ENCODE data around the gene GAPDH. TPM values are rescaled to one million over a fixed set of nuclear protein-coding genes. Genes with fewer than 3 reads are reported as not detected.
"Not testable (repeated sequence)": the region's sequence is repeated elsewhere in the genome, so short reads cannot be mapped to it uniquely, and the experiment has no call there.

Gene GAPDH
- total RNA-seq, 1 donor from 2014 or later = 1,311 TPM

DNA sequence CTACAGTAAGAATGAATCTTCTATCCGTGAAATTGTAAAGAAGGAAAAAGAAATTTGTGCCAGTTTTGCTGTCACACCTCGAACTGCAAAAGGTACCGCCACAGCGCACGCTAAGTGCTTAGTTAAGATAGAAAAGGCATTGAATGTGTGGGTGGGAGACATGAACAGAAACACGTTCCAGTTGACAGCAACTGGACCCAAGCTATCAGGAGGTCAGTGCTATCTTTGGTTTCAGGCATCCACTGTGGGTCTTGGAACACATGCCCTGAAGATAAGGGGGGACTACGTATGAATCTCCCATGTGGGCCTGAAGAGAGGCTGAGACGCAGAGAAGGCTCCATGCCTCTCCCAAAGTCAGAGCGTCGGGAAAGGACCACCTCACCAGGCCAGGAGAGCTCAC, 11.7 kb downstream of the GAPDH start:
- DNase-seq = no peak

DNA sequence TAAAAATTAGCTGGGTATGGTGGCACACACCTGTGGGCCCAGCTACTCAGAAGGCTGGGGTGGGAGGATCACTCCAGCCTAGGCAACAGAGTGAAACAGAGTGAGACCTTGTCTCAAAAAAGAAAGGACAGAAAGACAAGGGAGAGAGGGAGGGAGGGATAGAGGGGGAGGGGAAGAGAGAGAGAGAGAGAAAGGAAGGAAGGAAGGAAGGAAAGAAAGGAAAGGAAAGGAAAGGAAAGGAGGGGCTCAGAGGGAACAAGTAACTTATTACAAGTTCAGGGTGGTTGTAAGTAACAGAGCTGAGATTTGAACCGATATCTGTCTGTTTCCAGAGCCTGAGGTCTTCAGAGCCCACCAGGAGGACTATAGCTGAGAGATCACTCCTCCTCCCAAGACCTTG, 13.2 kb downstream of the GAPDH start:
- no peak for DNase-seq

DNA sequence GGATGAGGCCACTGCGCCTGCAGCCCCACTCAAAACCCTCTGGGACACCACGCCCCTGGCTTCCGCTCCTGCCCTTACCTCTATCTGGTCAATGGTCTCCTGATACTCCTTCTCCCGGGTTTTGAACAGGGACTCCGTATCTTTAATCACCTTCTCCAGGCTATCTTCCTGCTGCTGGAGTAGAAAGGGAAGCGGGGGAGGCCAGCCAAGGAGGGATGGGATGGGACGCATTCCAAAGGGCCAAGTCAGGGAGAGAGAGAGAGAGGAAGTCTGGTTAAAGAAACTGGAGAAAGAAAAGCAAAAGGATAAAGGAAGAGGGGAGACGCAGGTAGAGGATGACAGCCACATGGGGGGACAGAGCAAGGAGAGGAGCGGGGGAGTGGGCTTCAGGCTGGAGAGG, 13.7 kb downstream of the GAPDH start:
- DNase-seq = no peak

DNA sequence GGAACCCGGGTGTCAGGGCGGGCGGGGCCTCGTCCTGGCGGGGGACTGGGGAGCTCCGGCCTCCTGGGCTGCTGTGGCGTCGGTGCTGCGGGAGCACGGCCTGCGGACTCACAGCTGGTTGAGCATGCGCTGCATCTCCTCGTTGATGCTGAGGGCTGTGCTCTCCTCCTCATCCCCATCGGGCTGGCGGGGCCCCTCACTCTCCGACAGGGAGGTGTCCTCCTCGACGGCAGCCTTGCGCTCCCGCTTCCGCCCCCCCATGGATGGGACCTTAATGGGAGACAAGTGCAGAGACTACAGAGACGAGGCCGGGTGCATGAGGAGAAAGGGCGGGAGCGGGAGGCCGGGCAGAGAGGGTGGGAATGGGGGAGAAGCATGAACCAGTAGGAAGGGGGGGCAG, 14.2 kb downstream of the GAPDH start:
- no peak for DNase-seq

DNA sequence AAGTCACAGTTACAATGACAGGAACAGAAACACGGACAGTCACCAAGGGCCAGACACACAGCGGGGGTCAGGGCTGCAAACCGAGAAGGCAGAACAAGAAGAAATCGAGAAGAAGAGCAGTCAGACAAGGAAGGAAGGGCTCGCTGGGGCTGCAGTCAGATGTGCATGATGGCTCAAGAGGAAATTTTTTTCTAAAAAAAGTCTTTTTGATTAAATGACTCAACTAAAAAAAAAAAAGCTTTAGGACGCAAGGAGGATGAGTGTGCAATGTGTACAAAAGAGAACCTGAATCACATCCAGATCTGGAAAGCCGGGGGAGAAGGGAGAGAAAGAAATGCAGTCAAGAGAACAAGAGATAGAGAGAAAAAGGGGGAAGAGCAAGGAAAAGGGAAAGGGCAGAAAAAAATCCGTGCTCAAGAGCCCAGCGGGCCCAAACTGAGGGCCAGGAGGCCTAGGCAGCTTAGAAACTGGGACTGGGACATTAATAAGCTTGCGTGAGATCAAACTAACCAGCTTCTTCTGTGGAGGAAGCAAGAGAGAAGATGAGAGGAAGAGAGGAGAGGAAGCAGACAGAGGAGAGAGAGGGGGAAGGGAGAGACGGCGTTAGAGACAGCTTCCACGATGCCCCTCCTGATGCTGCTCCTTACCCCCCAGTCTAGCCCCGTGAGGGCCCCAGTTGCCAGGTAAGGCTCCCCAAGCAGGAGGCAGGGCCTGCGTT, 14.8 kb downstream of the GAPDH start:
- no peak for DNase-seq

DNA sequence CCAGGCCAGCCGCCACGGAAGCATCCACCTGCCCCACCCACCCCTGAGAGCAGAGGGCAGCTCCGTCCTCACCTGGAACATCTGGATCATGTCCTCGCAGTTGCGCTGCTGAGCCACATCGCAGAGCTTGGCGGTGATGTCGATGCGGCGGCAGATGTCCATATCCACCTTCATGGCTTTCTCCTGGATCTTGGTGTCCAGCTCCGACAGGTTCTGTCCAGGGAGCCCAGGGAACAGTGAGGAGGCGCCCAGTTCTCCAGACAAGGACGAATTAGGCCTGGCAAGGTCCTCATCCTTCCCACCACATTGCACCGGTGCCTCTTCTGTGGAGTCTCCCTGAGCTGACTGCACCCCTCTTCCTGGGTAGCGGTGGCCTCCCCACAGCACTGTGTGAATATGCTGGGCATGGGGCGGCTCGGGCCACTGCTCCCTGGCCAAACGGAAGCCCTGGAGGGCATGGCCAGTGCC, 15.4 kb downstream of the GAPDH start:
- DNase-seq = no peak

DNA sequence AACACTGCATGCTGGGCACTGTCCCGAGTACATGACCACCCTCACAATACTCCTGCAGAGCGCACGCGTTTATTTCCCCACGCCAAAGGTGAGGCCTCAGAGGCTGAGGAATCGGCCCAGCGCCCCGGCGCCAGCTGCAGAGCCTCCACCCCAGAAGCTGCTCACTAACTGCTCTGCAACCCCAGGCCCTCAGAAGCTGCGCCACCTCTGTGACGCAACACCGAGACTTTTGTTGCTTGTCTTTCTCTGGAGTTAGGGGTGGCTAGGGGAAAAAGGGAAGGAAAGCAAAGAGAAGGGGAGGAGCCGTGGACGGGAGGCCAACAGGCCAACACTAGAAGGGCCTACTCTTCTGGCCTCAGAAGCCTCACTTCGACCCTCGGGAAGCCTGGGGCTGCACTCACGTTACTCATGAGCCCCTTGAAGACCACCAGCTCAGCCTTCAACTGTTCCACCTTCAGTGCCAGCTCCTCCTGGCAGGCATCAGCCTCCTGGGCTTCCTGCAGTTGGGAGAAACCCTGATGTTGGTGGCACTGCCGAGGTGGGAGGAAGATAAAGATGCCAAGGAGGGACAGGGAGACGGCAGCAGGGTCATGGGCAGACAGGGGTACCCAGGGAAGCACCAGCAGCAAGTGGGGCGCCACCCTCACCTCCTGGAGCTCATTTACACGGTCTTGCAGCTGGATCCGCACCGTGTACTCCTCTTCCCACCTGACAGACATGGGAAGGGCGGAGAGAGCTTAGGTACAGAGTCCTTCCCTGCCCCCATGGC, 16.2 kb downstream of the GAPDH start:
- no peak for DNase-seq

DNA sequence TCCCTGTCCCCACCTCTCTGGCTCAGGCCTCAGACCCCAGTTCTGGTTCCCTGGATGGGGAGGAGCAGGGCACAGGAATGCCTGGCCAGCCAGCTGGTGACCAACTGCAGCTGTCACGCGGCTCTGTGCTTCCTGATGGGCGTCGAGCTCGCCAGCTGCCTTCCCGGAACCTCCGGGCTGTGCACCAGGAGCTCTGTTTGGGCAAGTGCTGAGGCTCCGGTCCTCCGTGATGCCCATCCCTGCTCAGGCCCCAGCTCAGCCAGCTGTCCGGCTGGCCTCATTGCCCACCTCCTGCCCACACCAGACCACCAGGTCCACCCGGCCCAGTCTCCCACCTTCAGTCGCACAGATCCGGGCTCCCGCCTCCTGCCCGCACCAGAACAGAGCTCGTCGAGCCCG, 16.7 kb downstream of the GAPDH start:
- peak; percentile 67 for DNase-seq

DNA sequence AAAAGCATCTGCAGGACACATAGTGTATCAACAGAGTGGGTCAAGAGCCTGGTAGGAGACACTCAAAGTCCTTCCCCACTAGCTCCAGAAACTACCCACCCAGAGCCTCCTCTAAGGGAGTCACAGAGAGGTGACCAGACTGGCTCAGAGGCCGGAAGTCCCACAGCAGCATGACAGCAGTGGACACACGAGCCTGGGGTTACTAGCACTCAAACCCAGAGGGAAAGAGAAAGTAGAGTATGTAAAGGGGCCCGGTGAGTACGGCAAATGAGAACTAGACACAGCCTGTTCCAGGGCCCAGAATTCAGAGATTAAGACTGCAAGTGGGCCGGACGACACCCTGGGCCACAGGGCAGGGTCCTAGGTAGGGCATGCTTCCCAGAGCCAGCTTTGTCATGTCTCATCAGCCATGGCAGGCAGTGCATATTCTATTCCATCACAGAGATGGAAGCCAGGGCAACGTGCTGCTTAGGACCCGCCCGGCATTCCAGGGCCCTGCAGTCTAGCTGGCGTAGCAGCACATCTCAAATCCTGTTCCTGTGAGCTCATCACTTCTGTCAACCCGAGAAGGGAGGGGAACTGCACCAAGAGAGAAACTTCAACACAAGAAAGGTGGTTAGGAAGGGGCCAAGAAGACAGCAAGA, 17.3 kb downstream of the GAPDH start:
- no peak for DNase-seq

DNA sequence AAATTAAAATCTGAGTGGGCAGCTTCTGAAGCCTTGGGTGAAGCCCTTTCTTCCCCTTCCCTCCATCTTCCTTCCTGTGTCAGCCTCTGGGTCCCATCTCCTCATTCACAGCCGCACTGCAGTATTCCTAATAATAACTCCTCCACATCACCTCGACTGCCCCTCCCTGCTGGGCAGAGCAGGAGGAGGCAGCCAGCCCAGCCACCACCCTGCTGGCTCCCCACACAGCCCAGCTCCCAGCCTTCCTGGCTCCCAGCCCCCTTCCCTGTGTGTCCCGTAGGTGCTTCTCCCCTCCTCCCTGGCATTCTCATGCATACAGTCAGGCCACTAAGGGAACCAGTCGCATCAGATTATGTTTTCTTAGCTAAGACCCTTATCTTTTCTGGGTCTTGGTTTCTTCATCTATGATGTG, 17.8 kb downstream of the GAPDH start:
- peak; percentile 31 for DNase-seq

DNA sequence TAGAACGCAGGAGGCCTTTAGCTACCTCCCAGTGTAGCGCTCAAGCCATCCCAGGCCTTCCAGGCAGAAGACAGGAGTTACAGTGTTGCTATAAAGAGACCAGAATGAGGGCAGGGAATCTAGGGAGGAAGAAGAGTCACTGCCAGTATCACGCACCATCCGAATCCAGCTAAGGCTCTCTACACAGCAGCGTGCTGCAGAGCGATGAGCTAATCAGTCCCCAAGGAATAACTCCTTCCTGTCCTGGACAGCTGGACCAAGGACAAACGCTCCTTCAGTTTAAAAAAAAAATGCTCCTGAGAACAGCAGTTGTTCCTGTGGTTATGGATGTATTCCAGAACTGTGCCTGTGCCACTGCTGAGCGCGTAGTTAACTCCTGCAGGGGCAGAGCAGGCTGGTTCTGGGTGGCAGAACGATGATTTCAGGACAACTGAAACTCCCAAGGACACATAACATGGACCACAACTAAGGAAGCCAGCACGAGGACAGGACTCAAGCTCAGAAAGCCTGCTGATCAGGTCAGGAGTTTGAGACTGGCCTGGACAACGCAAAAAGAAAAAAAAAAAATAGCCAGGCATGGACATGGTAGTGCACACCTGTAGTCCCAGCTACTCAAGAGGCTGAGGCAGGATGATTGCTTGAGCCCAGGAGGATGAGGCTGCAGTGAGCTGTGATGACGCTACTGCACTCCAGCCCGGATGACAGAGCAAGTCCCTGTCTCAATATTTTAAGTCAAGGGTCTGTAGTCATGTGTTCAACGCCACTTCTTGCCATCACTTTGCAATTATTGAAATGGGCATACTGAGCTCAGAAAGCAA, 18.9 kb downstream of the GAPDH start:
- peak; percentile 66 for DNase-seq

DNA sequence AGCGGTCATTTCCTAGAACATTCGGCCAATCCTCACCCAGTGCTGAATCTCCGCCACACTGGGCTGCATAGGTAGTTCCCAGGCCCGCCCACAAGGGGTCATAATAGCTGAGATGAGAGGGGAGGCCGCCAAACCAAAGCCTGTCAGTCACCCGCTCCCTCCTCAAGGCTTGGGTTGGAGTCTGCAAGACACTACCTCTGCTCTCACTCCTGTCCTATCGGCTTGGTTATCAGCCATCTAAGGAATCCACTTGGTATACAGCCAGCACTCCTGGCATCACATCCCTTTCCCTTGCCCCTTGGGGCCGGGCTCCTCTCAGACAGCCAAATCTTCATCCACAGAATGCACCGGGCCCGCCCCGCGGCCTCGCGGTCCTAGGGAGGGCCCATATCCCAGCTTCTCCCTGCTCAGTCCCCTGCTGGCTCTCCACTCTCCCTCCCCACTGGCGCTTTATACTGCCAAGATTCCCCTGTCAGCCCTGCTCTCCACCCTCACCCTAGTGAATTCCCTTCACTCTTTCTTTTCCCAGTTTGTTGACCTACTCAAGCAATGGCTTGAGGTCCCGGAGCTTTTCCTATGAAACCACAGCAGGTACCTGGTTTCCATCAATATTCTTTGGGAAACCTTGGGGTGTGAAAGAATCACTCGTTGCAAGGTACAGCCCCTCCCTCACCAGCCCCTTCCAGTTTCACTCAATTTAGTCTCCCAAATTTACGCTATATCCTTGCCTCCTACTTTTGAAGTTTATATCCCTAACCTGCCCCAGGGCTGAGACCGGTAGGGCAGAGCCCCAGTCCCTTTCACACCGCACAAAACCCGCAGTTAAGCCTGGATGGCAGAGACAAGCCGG, 20.1 kb downstream of the GAPDH start:
- DNase-seq = peak; percentile 47

DNA sequence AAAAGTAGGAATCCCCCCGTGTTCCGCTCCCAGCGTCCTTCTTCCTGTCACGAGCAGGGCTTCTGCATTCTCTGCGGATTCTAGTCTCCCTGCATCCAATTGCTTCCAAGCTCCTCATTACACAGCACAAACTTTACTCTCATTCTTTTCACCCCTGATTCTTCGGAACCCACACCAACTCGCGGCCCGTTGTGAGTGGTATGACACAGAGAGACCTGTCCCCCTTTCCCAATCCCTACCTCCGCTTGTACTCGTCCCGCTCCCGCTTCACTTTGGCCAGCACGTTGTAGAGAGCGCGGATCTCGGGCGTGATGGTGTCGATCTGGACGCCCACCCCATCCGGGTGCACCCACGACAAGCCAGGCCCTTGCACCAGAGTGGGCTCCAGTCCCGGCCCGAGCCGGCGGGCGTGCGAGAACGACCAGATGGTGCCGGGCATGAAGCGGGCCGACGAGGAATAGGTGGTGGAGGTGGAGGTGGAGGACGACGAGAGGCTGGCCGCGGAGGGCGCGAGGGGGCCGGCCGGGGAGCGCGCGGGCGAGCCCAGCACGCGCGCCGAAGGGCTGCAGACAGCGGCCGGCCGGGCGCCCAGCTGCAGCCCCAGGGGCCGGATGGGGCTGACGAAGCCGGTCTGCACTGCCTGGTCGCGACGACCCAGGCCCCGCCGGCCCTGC, 20.8 kb downstream of the GAPDH start:
- no peak for DNase-seq

DNA sequence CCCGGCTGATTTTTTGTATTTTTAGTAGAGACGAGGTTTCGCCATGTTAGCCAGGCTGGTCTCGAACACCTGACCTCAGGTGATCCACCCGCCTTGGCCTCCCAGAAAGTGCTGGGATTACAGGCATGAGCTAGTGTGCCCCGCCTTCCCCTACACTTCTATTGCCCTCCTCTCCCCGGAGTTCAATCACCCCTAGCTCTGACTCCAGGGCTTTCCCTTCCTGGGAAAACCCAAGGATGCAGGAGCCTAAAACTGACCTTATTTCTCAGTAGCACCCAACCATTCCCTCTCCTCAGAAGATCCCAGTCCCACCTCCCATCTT, 22.1 kb downstream of the GAPDH start:
- DNase-seq = not testable (repeated sequence)

DNA sequence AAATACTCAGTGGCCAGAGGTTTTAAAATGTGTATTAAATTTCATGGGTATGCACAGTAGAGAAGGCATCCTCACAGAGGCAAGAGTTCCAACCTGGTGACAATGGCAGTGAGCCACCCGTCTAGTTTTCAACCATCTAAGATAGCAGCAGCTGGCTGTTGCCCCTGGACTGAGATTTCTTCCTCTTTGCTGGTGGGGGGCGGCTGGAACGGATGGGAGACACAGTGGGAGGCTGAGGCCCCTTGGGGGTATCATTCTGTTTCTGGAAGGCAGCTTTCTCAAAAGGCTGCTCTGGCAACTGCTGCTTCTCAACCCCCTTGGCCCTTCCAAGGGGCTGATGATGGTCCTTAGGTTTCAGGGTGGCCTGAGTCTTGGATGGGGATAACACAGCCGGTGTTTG, 22.5 kb downstream of the GAPDH start:
- DNase-seq = no peak

DNA sequence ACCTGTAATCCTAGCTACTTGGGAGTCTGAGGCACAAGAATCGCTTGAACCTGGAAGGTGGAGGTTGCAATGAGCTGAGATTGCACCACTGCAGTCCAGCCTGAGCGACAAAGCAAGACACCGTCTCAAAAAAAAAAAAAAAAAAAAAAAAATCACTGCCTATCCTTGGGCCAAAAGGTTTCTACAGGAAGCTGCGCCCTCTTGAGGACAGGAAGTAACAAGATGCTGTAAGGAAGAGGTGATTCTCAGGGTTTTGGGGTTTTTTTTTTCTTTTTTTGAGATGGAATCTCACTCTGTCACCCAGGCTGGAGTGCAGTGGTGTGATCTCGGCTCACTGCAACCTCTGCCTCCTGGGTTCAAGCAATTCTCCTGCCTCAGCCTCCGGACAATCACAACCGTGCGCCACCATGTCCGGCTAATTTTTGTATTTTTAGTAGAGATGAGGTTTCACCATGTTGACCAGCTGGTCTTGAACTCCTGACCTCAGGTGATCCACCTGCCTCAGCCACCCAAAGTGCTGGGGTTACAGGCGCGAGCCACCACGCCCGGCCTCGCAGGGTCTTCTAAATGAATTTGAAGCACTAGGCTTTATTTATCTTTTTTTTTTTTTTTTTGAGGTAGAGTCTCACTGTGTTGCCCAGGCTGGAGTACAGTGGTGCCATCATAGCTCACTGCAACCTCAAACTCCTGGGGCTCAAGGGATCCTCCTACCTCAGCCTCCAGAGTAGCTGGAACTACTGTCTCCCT, 23.9 kb downstream of the GAPDH start:
- DNase-seq = not testable (repeated sequence)

DNA sequence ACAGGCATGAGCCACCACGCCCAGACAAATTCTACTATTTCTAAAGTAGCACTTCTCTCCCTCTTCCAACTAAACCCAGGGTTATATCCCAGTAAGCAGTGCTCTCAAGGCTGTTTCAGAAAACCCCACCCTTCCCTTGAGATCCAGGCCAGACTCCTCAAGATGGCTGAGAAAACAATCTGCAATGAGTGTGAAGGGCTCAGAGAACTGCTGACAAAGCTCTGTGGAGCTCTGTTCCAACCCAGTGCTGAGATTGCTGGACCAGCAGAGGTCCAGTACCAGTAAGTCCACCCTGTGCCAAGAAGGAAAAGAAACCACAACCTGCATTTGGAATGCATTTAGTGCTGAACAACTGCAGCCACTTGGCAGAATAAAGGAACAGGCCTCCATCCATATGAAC, 25.2 kb downstream of the GAPDH start:
- no peak for DNase-seq

DNA sequence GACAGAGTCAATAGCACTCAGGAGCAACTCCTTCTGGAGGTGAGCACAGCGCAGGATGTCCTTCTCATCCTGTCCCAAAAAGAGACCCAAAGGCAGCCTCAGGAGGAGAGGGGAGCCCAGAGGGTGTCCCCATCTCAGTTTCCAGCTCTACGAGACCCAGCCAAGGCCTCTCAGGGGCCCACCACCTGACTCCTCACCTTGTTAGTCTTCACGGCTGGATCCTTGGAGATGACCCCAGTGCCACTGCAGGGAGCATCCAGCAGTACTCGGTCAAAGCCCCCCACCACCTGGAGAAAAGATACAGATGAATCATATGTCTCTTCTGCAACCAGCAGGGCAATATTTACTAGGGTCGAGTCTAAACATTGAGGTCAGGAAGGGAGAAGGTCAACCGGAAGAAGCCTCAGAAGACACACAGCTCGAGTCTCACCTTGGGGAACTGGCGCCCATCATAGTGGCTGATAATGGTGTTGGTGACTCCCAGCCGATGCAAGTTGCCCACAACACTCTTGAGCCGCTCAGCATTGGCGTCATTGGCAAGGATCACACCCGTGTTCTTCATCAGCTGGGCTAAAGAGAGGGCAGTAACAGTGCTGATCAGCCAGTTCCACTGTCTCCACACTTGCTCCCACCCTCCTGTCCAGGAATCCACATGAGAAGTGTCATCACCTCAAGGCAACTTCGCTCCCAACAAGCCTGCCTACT, 26.3 kb downstream of the GAPDH start:
- DNase-seq = no peak

DNA sequence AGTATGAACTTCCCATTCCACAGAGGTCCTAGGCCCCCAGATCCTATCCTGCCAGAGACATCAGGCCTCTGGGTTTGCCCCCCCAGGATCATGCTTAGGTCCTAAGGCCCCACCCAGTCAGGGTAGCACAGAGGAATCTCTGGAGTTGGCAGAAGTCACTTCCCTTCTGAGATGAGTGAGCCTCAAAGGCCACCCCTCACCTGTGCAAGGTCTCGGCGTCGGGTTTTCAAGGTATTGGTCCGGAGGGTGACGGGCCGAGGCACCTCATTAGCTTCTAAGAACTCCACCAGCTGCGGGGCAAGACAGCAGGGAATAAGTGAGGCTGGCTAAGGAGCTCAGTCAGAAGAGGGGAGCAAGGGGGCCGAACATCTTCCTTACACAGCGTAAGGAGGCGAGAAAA, 28.6 kb downstream of the GAPDH start:
- DNase-seq = no peak
